Natural killer cell (primary cell): ENCODE results near the gene IGFBP2. TPM values are rescaled to one million over a fixed set of nuclear protein-coding genes. Genes with fewer than 3 reads are reported as not detected.
"Not testable (repeated sequence)": the region's sequence is repeated elsewhere in the genome, so short reads cannot be mapped to it uniquely, and the experiment has no call there.

Experiments
- ATAC-seq, 3 donors: fragments of 150-1000 bp in 2 of 3; fragments of 200-7000 bp in 1 of 3; cut with Tn5 transposase; 1 replicate in 1 of 3; 2 replicates in 2 of 3; pipeline ENCODE4 v1.10.0; 2021; ENCODE audit warnings: mild to moderate bottlenecking in 2 of 3, moderate library complexity in 2 of 3
- DNase-seq, 2 donors: peaks; one replicate each; pipeline versions ENCODE4 v3.0.0 to v3.0.0-alpha.2; 2013 to 2021; ENCODE audit warnings: mixed read lengths in 1 of 2
- H3K27ac ChIP-seq: one replicate; pipeline ENCODE4 v1.5.1; 2013; ENCODE audit warnings: mild to moderate bottlenecking, low read length
- H3K27me3 ChIP-seq: one replicate; pipeline ENCODE4 v1.6.1; 2013; ENCODE audit warnings: low read length; ENCODE audit not compliant: control insufficient read depth, insufficient read depth
- H3K36me3 ChIP-seq: one replicate; pipeline ENCODE4 v1.6.1; 2013; ENCODE audit warnings: low read length; ENCODE audit not compliant: control insufficient read depth, insufficient read depth
- H3K4me1 ChIP-seq: one replicate; pipeline ENCODE4 v1.6.1; 2013; ENCODE audit warnings: low read length; ENCODE audit not compliant: control insufficient read depth, insufficient read depth
- H3K4me3 ChIP-seq: one replicate; pipeline ENCODE4 v1.5.1; 2013; ENCODE audit warnings: low read length
- H3K9me3 ChIP-seq: one replicate; pipeline ENCODE4 v1.6.1; 2013; ENCODE audit warnings: low read length; ENCODE audit not compliant: control insufficient read depth, insufficient read depth
- H3K27ac Mint-ChIP-seq, 2 donors: one replicate each; pipeline ENCODE4 v1.8.0; 2022; ENCODE audit warnings: mild to moderate bottlenecking in 2 of 2, mixed read lengths in 2 of 2, moderate library complexity in 1 of 2
- H3K27me3 Mint-ChIP-seq, 2 donors: one replicate each; pipeline ENCODE4 v1.8.0; 2022; ENCODE audit warnings: low read depth in 2 of 2, mixed read lengths in 2 of 2
- H3K36me3 Mint-ChIP-seq: one replicate; pipeline ENCODE4 v1.8.0; 2022; ENCODE audit warnings: mixed read lengths
- H3K4me1 Mint-ChIP-seq, 2 donors: one replicate each; pipeline ENCODE4 v1.8.0; 2022; ENCODE audit warnings: mixed read lengths in 2 of 2
- H3K4me3 Mint-ChIP-seq: one replicate; pipeline ENCODE4 v1.8.0; 2022; ENCODE audit warnings: mild to moderate bottlenecking, moderate library complexity, mixed read lengths
- H3K9me3 Mint-ChIP-seq, 2 donors: one replicate each; pipeline ENCODE4 v1.8.0; 2022; ENCODE audit warnings: mixed read lengths in 2 of 2
- CTCF ChIP-seq: fragments of 200-600 bp; IDR thresholded peaks from one replicate; pipeline ENCODE4 v1.8.0; 2022; ENCODE audit warnings: antibody characterized with exemption
- WGBS: methylation state at CpG from one replicate; pipeline ENCODE4 v1.1.7; 2013; ENCODE audit warnings: missing lambda C conversion rate; ENCODE audit not compliant: insufficient coverage; 5-methylcytosine and 5-hydroxymethylcytosine counted together
- intact Hi-C: fragments of 100-400 bp; cut with micrococcal nuclease; formaldehyde crosslinking; loops from one replicate; pipeline ENCODE4 v1.14.2; 2022
- total RNA-seq, 4 donors: library from RNA; stranded (reverse); fragments of 120-200 nt in 1 of 4; gene quantifications; one replicate each; pipeline versions ENCODE4 v1.2.3 to v1.2.4, GENCODE V29; 2013 to 2022

Gene IGFBP2
- total RNA-seq, 3 donors from 2014 or later (not counting 1 experiment from before 2014, with no cell fraction given) = 0.21 TPM; not detected in 2

DNA sequence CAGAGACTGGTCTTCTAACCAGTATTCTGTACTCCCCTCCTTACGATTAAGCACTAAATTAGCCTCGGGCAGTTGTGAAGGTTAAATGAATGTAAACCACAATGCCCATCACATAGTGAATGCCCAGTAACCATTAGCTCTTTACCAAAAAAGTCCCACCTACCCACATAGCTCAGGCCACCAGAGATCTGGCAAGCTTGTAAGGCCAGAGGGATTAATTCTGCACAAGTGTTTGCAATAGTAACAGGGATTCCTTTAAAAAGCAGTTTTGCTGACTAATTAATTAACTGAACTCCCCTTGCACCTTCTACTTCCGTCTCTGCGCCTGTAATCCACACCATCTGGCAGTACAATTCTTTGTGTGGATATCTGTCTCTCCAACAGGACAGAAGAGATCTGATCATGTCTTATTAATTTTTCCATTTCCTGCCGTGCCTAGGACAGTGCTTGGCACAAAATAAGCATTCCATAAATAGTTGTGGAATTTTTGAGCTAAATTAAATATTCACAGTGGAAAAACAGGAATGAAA is 36.2 kb upstream of the IGFBP2 start:
- Histone ChIP-seq H3K27ac (no peak overlapping the region), H3K4me3 (no peak overlapping the region), H3K9me3 (no peaks in the 10 kb centered on the region), H3K4me1 (no peaks in the 10 kb centered on the region), H3K27me3 (no peaks in the 10 kb centered on the region), H3K36me3 (no peaks in the 10 kb centered on the region)
- DNase-seq (no peak), ATAC-seq (no peak)
- no peaks in the 10 kb centered on the region for H3K36me3 Mint-ChIP-seq
- 97% methylated on average over 5 of the region's 5 CpGs for WGBS
- TF ChIP-seq CTCF = no peak
- peaks cover 8 to 18% of the 10 kb centered on the region in 2 donors for H3K27me3 Mint-ChIP-seq
- H3K9me3 Mint-ChIP-seq = no peaks in the 10 kb centered on the region
- intact Hi-C loops = no loop called here
- H3K4me1 Mint-ChIP-seq = no peaks in the 10 kb centered on the region
- H3K27ac Mint-ChIP-seq = no peak overlapping the region
- no peak overlapping the region for H3K4me3 Mint-ChIP-seq

DNA sequence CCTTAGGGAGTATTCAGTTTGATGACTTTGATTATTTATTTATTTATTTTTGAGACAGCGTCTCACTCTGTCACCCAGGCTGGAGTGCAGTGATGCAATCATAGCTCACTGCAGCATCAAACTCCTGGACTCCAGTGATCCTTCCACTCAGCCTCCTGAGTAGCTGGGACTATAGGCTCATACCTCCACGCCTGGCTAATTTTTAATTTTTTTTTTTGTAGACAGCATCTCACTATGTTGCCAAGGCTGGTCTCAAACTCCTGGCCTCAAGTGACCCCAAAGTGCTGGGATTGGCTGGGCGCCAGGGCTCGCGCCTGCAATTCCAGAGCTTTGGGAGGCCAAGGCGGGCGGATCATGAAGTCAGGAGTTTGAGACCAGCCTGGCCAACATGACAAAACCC is 35.4 kb upstream of the IGFBP2 start:
- 93% methylated on average over 7 of the region's 7 CpGs for WGBS
- H3K4me3 Mint-ChIP-seq, DNase-seq, H3K36me3 Mint-ChIP-seq, H3K4me1 Mint-ChIP-seq, intact Hi-C loops, H3K27ac ChIP-seq, ATAC-seq, H3K27ac Mint-ChIP-seq, H3K4me1 ChIP-seq, H3K9me3 Mint-ChIP-seq, H3K4me3 ChIP-seq, H3K36me3 ChIP-seq, H3K9me3 ChIP-seq, H3K27me3 ChIP-seq: not testable (repeated sequence)
- peaks cover 10 to 18% of the 10 kb centered on the region in 2 donors for H3K27me3 Mint-ChIP-seq

DNA sequence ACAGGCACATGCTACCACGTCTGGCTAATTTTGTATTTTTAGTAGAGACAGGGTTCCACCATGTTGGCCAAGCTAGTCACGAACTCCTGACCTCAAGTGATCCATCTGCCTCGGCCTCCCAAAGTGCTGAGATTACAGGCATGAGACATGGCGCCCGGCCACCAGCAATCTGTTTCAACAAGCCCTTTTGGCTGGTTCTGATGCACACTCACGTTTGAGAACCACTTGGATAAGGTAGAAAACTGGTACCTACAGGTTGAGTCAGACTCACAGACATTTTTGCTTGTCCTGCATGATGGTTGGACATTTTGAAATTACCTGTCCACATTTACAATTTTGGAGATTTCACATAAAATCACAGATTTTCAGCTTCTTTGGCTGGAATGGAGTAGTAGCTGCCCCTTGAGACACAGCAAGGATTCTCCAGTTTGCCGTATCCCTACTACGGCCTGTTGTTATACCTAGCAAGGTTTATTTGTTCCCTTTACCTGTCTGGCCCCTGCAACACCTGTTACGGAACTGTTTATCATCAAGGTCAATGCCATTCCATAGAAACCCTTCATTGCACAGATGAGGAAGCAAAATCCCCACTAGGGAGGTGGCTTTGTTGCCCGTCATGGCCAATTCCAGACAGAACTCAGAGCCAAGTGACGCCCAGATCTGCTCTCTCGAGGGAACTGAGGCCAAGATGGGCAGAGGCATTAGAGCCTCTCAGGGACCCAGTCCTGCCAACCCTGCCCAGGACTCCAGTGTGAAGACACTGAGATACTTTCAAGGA is 31.4 kb upstream of the IGFBP2 start:
- H3K36me3 Mint-ChIP-seq = no peaks in the 10 kb centered on the region
- TF ChIP-seq CTCF = no peak
- no peaks in the 10 kb centered on the region for H3K9me3 Mint-ChIP-seq
- DNase-seq (no peak), ATAC-seq (no peak)
- intact Hi-C loops = no loop called here
- H3K4me3 ChIP-seq = no peak overlapping the region
- H3K36me3 ChIP-seq = no peaks in the 10 kb centered on the region
- H3K27me3 ChIP-seq = no peaks in the 10 kb centered on the region
- H3K27ac ChIP-seq = no peak overlapping the region
- H3K27ac Mint-ChIP-seq = no peak overlapping the region
- H3K9me3 ChIP-seq = no peaks in the 10 kb centered on the region
- H3K4me1 ChIP-seq = peaks cover 7% of the 10 kb centered on the region
- peaks cover 21 to 29% of the 10 kb centered on the region in 2 donors for H3K27me3 Mint-ChIP-seq
- WGBS = 90% methylated on average over 12 of the region's 12 CpGs
- H3K4me1 Mint-ChIP-seq = peaks cover 4 to 5% of the 10 kb centered on the region in 2 donors
- H3K4me3 Mint-ChIP-seq = no peak overlapping the region

DNA sequence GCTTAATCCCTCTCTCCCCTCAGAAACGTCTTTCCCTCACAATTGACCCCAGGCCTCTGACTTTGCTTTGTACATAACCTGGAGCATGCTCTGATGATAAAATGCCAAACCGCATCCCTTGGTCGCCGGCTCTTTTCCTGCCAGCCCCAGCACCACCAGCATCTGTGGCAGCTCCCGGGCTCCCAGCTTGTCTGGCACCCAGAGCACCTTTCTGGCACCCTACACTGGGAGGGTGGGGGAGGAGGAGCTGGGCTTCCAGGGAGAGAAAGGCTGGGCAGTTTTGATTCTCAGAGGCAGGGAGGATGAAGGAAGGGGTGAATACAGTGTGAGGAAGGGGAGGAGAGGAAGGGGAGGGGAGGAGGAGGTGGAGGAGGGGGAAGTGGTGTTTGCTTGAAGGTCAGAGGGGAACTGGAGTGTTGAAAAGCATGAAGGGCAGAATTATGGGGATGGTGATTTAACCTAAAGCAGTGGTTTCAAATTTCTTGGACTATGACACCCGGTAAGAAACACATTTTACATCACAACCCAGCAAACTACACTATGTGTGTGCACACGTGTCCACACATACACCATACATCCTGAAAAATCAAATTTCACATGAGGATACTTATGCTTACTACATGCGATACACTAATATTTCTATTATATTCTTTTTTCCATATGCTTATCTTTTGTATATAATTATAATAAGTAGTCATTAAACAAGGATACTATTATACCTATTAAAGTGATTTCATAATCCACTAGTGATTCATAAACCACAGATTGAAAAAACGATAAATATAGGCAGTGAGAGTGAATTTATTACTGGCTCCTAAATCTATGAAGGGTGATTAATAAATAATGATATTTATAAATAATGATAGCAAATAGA is 30.0 kb upstream of the IGFBP2 start:
- no peaks in the 10 kb centered on the region for H3K9me3 ChIP-seq
- 83% methylated on average over 7 of the region's 9 CpGs for WGBS
- TF ChIP-seq CTCF = no peak
- Mint-ChIP-seq H3K4me1 (peaks cover 11 to 18% of the 10 kb centered on the region in 2 donors), H3K27me3 (peaks cover 31 to 40% of the 10 kb centered on the region in 2 donors), H3K9me3 (no peaks in the 10 kb centered on the region), H3K36me3 (no peaks in the 10 kb centered on the region), H3K4me3 (no peak overlapping the region), H3K27ac (no peak overlapping the region)
- H3K27ac ChIP-seq = no peak overlapping the region
- intact Hi-C loops = no loop called here
- DNase-seq (no peak), ATAC-seq (no peak)
- H3K27me3 ChIP-seq = no peaks in the 10 kb centered on the region
- H3K4me1 ChIP-seq = peaks cover 12% of the 10 kb centered on the region
- H3K36me3 ChIP-seq = no peaks in the 10 kb centered on the region
- no peak overlapping the region for H3K4me3 ChIP-seq
